K562 (cell line): ENCODE data around the gene CDKN2C. TPM values are rescaled to one million over a fixed set of nuclear protein-coding genes. Genes with fewer than 3 reads are reported as not detected.

ENCODE experiments used
- ARID1B ChIP-seq: fragments of 450-650 bp; IDR thresholded peaks from 2 replicates; pipeline ENCODE4 v1.6.1; 2016; ENCODE audit warnings: antibody characterized with exemption, mild to moderate bottlenecking, inconsistent platforms
- CBFA2T2 ChIP-seq: fragments of 450-650 bp; conservative IDR thresholded peaks from 2 replicates; pipeline ENCODE4 v1.6.1; 2017; ENCODE audit warnings: mild to moderate bottlenecking
- CBFA2T3 ChIP-seq: fragments of 450-650 bp; IDR thresholded peaks from 2 replicates; pipeline ENCODE4 v1.6.1; 2017
- CEBPB ChIP-seq: fragments of 450-650 bp; IDR thresholded peaks from 2 replicates; pipeline ENCODE4 v1.6.1; 2016; ENCODE audit warnings: missing genetic modification characterization, missing compliant biosample characterization
- HEY1 ChIP-seq: fragments of 250-450 bp; sonication (Bioruptor Pico); IDR thresholded peaks from 2 replicates; pipeline ENCODE4 v1.5.0; 2020; ENCODE audit warnings: mild to moderate bottlenecking, moderate library complexity, borderline replicate concordance
- HNRNPLL ChIP-seq: fragments of 200-400 bp; formaldehyde crosslinking; IDR thresholded peaks from 2 replicates; pipeline ENCODE4 v1.6.1; 2017; ENCODE audit warnings: low read length, low read depth, mild to moderate bottlenecking; ENCODE audit not compliant: poor library complexity, severe bottlenecking
- KDM1A ChIP-seq, 2 experiments: fragments of 450-650 bp; IDR thresholded peaks; 2 replicates each; pipeline ENCODE4 v1.6.1; 2016; ENCODE audit warnings: mild to moderate bottlenecking in 2 of 2
- NR1H2 ChIP-seq: sonication (generic); formaldehyde crosslinking; IDR thresholded peaks from 2 replicates; pipeline ENCODE4 v1.4.0; 2020; ENCODE audit warnings: mild to moderate bottlenecking, missing genetic modification reagents
- TEAD4 ChIP-seq, 2 experiments: sonication (generic) in 1 of 2; formaldehyde crosslinking in 1 of 2; IDR thresholded peaks; 2 replicates each; pipeline versions ENCODE4 v1.6.1 to v1.8.0; 2012 to 2022; ENCODE audit warnings: borderline replicate concordance in 1 of 2, inconsistent platforms in 1 of 2, low read length in 1 of 2, mild to moderate bottlenecking in 1 of 2, missing genetic modification reagents in 1 of 2
- ZNF212 ChIP-seq: fragments of 450-650 bp; formaldehyde crosslinking; IDR thresholded peaks from 2 replicates; pipeline ENCODE4 v1.4.0; 2020; ENCODE audit warnings: mild to moderate bottlenecking
- ZNF347 ChIP-seq: fragments of 450-650 bp; formaldehyde crosslinking; IDR thresholded peaks from 2 replicates; pipeline ENCODE4 v1.4.0; 2020; ENCODE audit warnings: low read depth, mild to moderate bottlenecking, moderate library complexity
- ZNF699 ChIP-seq: fragments of 250-450 bp; sonication (Bioruptor Pico); IDR thresholded peaks from 2 replicates; pipeline ENCODE4 v1.8.0; 2021; ENCODE audit warnings: mild to moderate bottlenecking, moderate library complexity; ENCODE audit not compliant: insufficient replicate concordance
- polyA plus RNA-seq, 8 experiments: library from polyadenylated mRNA; depleted of rRNA in 4 of 8; stranded (reverse) in 5 of 8; unstranded in 3 of 8; fragments of >200 nt; fragmentation: Nextera tagmentation in 2 of 8; fragmentation: Illumina TruSeq in 1 of 8; extraction: Ambion mirVana in 2 of 8; extraction: Trizol in 1 of 8; gene quantifications; 2 replicates each; pipeline versions ENCODE4 v1.2.1 to v1.2.3, GENCODE V29; 2011 to 2014; ENCODE audit warnings: inconsistent platforms in 1 of 8, missing spikeins in 1 of 8
- total RNA-seq, 7 experiments: library from RNA; depleted of rRNA in 6 of 7; stranded (reverse); fragments of >200 nt in 6 of 7; fragmentation: Illumina TruSeq in 2 of 7; extraction: Trizol in 2 of 7; gene quantifications; 2 replicates each; pipeline versions ENCODE4 v1.2.1 to v1.2.3, GENCODE V29; 2011 to 2021; ENCODE audit warnings: low replicate concordance in 1 of 7
- TF ChIP-seq, protein P1 (sequence below): fragments of 200-800 bp; sonication (Bioruptor generic); IDR thresholded peaks from 2 replicates; pipeline ENCODE4 v1.6.1; 2017; ENCODE audit warnings: missing genetic modification characterization, missing compliant biosample characterization
- TF ChIP-seq, protein P2 (sequence below): fragments of 450-650 bp; IDR thresholded peaks from 2 replicates; pipeline ENCODE4 v1.6.1; 2016; ENCODE audit warnings: low read depth

CDKN2C gene
- total and polyA plus RNA-seq, 9 of the 15 experiments (the other 6 are each of a cell fraction or from before 2014, with no cell fraction given), result 11.9 to 74.3 (median 45.9) TPM

DNA sequence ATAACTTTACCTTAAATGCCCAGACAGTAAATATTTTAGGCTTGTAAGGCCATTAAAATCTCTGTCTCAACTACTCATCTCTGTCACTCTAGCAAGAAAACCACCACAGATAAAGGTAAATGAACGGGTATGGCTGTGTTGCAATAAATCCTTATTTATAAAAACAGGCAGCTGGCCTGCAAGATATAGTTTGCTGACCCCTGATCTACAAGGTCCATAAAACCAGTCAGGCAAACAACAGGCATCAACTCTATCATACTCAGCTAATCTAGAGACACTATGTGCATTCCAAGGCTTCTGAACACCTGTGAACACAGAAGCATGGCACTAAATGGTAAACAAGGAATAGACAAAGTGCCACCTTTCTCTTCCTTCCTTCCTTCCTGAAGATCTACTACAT is 19.6 kb upstream of the CDKN2C start (continued):
- TF ChIP-seq ZNF699 (CRISPR knock-in tag) (no peak), ZNF347 (no peak), TEAD4 (IDR thresholded peaks at IDR 0.05; ENCODE audit: low read length) (peak; percentile 39; the same call in 1 of the 2 replicates), TEAD4 (CRISPR knock-in tag; IDR thresholded peaks at IDR 0.05; ENCODE audit: borderline replicate concordance) (no peak), ARID1B (peak; percentile 45), HNRNPLL (no peak), KDM1A (IDR thresholded peaks at IDR 0.05) (peak; percentile 34 to 42; a peak in 1 of 4 replicates), NR1H2 (CRISPR knock-in tag) (no peak), ZNF212 (CRISPR knock-in tag) (no peak), CEBPB (peak; percentile 75), HEY1 (no peak), CBFA2T3 (peak; percentile 73), CBFA2T2 (0 out of 2 replicates have a peak, but pooled peaks have one; percentile 31)
- TF ChIP-seq, protein P1, sequence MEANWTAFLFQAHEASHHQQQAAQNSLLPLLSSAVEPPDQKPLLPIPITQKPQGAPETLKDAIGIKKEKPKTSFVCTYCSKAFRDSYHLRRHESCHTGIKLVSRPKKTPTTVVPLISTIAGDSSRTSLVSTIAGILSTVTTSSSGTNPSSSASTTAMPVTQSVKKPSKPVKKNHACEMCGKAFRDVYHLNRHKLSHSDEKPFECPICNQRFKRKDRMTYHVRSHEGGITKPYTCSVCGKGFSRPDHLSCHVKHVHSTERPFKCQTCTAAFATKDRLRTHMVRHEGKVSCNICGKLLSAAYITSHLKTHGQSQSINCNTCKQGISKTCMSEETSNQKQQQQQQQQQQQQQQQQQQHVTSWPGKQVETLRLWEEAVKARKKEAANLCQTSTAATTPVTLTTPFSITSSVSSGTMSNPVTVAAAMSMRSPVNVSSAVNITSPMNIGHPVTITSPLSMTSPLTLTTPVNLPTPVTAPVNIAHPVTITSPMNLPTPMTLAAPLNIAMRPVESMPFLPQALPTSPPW, result no peak
- TF ChIP-seq, protein P2, sequence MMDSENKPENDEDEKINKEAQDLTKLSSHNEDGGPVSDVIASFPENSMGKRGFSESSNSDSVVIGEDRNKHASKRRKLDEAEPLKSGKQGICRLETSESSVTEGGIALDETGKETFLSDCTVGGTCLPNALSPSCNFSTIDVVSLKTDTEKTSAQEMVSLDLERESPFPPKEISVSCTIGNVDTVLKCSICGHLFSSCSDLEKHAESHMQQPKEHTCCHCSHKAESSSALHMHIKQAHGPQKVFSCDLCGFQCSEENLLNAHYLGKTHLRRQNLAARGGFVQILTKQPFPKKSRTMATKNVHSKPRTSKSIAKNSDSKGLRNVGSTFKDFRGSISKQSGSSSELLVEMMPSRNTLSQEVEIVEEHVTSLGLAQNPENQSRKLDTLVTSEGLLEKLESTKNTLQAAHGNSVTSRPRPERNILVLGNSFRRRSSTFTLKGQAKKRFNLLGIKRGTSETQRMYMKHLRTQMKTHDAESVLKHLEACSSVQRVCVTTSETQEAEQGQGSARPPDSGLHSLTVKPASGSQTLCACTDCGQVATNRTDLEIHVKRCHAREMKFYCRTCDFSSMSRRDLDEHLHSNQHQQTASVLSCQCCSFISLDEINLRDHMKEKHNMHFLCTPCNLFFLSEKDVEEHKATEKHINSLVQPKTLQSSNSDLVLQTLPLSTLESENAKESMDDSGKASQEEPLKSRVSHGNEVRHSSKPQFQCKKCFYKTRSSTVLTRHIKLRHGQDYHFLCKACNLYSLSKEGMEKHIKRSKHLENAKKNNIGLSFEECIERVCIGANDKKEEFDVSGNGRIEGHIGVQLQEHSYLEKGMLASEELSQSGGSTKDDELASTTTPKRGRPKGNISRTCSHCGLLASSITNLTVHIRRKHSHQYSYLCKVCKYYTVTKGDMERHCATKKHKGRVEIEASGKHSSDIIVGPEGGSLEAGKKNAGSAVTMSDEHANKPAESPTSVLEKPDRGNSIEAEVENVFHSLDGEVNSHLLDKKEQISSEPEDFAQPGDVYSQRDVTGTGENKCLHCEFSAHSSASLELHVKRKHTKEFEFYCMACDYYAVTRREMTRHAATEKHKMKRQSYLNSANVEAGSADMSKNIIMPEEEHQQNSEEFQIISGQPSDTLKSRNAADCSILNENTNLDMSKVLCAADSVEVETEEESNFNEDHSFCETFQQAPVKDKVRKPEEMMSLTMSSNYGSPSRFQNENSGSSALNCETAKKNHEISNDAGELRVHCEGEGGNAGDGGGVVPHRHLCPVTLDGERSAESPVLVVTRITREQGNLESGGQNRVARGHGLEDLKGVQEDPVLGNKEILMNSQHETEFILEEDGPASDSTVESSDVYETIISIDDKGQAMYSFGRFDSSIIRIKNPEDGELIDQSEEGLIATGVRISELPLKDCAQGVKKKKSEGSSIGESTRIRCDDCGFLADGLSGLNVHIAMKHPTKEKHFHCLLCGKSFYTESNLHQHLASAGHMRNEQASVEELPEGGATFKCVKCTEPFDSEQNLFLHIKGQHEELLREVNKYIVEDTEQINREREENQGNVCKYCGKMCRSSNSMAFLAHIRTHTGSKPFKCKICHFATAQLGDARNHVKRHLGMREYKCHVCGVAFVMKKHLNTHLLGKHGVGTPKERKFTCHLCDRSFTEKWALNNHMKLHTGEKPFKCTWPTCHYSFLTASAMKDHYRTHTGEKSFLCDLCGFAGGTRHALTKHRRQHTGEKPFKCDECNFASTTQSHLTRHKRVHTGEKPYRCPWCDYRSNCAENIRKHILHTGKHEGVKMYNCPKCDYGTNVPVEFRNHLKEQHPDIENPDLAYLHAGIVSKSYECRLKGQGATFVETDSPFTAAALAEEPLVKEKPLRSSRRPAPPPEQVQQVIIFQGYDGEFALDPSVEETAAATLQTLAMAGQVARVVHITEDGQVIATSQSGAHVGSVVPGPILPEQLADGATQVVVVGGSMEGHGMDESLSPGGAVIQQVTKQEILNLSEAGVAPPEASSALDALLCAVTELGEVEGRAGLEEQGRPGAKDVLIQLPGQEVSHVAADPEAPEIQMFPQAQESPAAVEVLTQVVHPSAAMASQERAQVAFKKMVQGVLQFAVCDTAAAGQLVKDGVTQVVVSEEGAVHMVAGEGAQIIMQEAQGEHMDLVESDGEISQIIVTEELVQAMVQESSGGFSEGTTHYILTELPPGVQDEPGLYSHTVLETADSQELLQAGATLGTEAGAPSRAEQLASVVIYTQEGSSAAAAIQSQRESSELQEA, result no peak
